Keratinocyte (primary cell): Measurements from ENCODE around the gene QRICH2. TPM values are rescaled to one million over a fixed set of nuclear protein-coding genes. Genes with fewer than 3 reads are reported as not detected.

Experiments used
- DNase-seq: peaks from one replicate; pipeline ENCODE4 v3.0.0-alpha.2; 2011; ENCODE audit warnings: low read depth, missing footprints, low spot score
- FAIRE-seq: peaks from 2 replicates; lab custom pipeline; 2011; peaks lifted over from hg19 to GRCh38; lab: Jason Lieb, UNC
- H2AFZ ChIP-seq: 2 replicates; pipeline ENCODE4 v1.6.0; 2012; ENCODE audit warnings: low read length, control low read depth, inconsistent platforms; ENCODE audit not compliant: control insufficient read depth
- H3K27ac ChIP-seq: 2 replicates; pipeline ENCODE4 v1.5.1; 2011; ENCODE audit warnings: low read length; ENCODE audit not compliant: control insufficient read depth, insufficient read depth
- H3K27me3 ChIP-seq: 3 replicates; pipeline ENCODE4 v1.6.0; 2011; ENCODE audit warnings: low read length; ENCODE audit not compliant: control insufficient read depth, insufficient read depth; ENCODE audit errors: extremely low read depth
- H3K36me3 ChIP-seq, 2 experiments: 2 replicates in 1 of 2; 3 replicates in 1 of 2; pipeline ENCODE4 v1.5.1; 2011; ENCODE audit warnings: low read length in 2 of 2, mild to moderate bottlenecking in 1 of 2; ENCODE audit not compliant: control insufficient read depth in 2 of 2, insufficient read depth in 2 of 2; ENCODE audit errors: extremely low read depth in 1 of 2
- H3K4me1 ChIP-seq: 3 replicates; pipeline ENCODE4 v1.5.1; 2011; ENCODE audit warnings: low read length; ENCODE audit not compliant: control insufficient read depth, insufficient read depth; ENCODE audit errors: extremely low read depth
- H3K4me2 ChIP-seq: 3 replicates; pipeline ENCODE4 v1.6.0; 2011; ENCODE audit warnings: low read depth, low read length; ENCODE audit not compliant: control insufficient read depth, insufficient read depth; ENCODE audit errors: extremely low read depth
- H3K4me3 ChIP-seq, 3 experiments: fragments of 200-600 bp in 1 of 3; sonication (generic) in 1 of 3; 2 replicates in 2 of 3; 3 replicates in 1 of 3; pipeline ENCODE4 v1.5.1; 2011 to 2016; ENCODE audit warnings: low read length in 3 of 3, mild to moderate bottlenecking in 3 of 3, control low read depth in 2 of 3, inconsistent platforms in 1 of 3, low read depth in 1 of 3, mixed read lengths in 1 of 3, mixed run types in 1 of 3, moderate library complexity in 1 of 3; ENCODE audit not compliant: control insufficient read depth in 2 of 3, insufficient read depth in 2 of 3; ENCODE audit errors: extremely low read depth in 1 of 3
- H3K79me2 ChIP-seq: 2 replicates; pipeline ENCODE4 v1.6.0; 2012; ENCODE audit warnings: low read length; ENCODE audit not compliant: control insufficient read depth, insufficient read depth
- H3K9ac ChIP-seq: 3 replicates; pipeline ENCODE4 v1.6.0; 2011; ENCODE audit warnings: low read length; ENCODE audit not compliant: control insufficient read depth, insufficient read depth; ENCODE audit errors: extremely low read depth
- H3K9me1 ChIP-seq: 3 replicates; pipeline ENCODE4 v1.6.0; 2011; ENCODE audit warnings: low read length; ENCODE audit not compliant: control insufficient read depth, insufficient read depth; ENCODE audit errors: extremely low read depth
- H3K9me3 ChIP-seq: 2 replicates; pipeline ENCODE4 v1.5.1; 2012; ENCODE audit warnings: low read depth, low read length; ENCODE audit not compliant: control insufficient read depth
- H4K20me1 ChIP-seq: 3 replicates; pipeline ENCODE4 v1.6.0; 2011; ENCODE audit warnings: low read length; ENCODE audit not compliant: control insufficient read depth, insufficient read depth; ENCODE audit errors: extremely low read depth
- EZH2 ChIP-seq: IDR thresholded peaks from one replicate; pipeline ENCODE4 v1.6.1; 2012; ENCODE audit warnings: inconsistent platforms, mild to moderate bottlenecking, low read length, moderate library complexity
- dilution Hi-C: fragments of 300-500 bp; cut with MboI; formaldehyde crosslinking; loops from one replicate; pipeline ENCODE4 v1.7.0; 2020; ENCODE audit warnings: low sequenced_read_pairs; ENCODE audit not compliant: extremely low pct_ligation_motif_present
- polyA plus RNA-seq, 5 experiments: library from polyadenylated mRNA; depleted of rRNA in 3 of 5; stranded (reverse) in 3 of 5; stranded (forward) in 1 of 5; unstranded in 1 of 5; fragments of >200 nt; gene quantifications; 1 replicate in 1 of 5; 2 replicates in 3 of 5; 3 replicates in 1 of 5; pipeline versions ENCODE4 v1.2.1 to v1.2.3, GENCODE V29; 2011 to 2012; ENCODE audit warnings: missing spikeins in 2 of 5, low read depth in 1 of 5, low replicate concordance in 1 of 5
- TF ChIP-seq, protein P1 (sequence below), 3 experiments: IDR thresholded peaks in 1 of 3; conservative IDR thresholded peaks in 1 of 3; optimal IDR thresholded peaks in 1 of 3; 2 replicates in 2 of 3; 3 replicates in 1 of 3; pipeline versions ENCODE3 to v1.5.1; 2011; ENCODE audit warnings: low read length in 3 of 3, mild to moderate bottlenecking in 3 of 3, moderate library complexity in 2 of 3, control low read depth in 1 of 3, inconsistent platforms in 1 of 3; ENCODE audit not compliant: insufficient read depth in 2 of 3; ENCODE audit errors: extremely low read depth in 1 of 3

QRICH2 gene
- polyA plus RNA-seq, 1 donor (not counting 4 experiments of a cell fraction or from before 2014, with no cell fraction given), result 1.6 TPM

GRCh38 chr17:76273445-76274111 lies 34.5 kb downstream of the QRICH2 start:
- Histone ChIP-seq H3K79me2 (peaks cover 8% of the 10 kb centered on the region), H2AFZ (no peak overlapping the region), H3K4me3 (no peak overlapping the region), H3K9me3 (no peaks in the 10 kb centered on the region), H3K4me1 (peaks cover 16% of the 10 kb centered on the region), H4K20me1 (no peaks in the 10 kb centered on the region), H3K9ac (no peak overlapping the region), H3K9me1 (no peaks in the 10 kb centered on the region), H3K27me3 (no peaks in the 10 kb centered on the region), H3K36me3 (peaks cover 6 to 12% of the 10 kb centered on the region in 2 experiments), H3K4me2 (no peak overlapping the region), H3K27ac (no peak overlapping the region)
- no peak for FAIRE-seq
- DNase-seq, result no peak
- TF ChIP-seq EZH2, result no peak
- TF ChIP-seq, protein P1, sequence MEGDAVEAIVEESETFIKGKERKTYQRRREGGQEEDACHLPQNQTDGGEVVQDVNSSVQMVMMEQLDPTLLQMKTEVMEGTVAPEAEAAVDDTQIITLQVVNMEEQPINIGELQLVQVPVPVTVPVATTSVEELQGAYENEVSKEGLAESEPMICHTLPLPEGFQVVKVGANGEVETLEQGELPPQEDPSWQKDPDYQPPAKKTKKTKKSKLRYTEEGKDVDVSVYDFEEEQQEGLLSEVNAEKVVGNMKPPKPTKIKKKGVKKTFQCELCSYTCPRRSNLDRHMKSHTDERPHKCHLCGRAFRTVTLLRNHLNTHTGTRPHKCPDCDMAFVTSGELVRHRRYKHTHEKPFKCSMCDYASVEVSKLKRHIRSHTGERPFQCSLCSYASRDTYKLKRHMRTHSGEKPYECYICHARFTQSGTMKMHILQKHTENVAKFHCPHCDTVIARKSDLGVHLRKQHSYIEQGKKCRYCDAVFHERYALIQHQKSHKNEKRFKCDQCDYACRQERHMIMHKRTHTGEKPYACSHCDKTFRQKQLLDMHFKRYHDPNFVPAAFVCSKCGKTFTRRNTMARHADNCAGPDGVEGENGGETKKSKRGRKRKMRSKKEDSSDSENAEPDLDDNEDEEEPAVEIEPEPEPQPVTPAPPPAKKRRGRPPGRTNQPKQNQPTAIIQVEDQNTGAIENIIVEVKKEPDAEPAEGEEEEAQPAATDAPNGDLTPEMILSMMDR (optimal IDR thresholded peaks at IDR 0.05 in 1 of 3, IDR thresholded peaks at IDR 0.05 in 1 of 3, conservative IDR thresholded peaks at IDR 0.05 in 1 of 3; ENCODE audit: extremely low read depth in 1 of 3, insufficient read depth in 2 of 3, low read length in 3 of 3), result no peak
- dilution Hi-C loops, result no loop called here

GRCh38 chr17:76272541-76273444 lies 35.3 kb downstream of the QRICH2 start:
- Histone ChIP-seq H3K36me3 (peaks cover 6 to 12% of the 10 kb centered on the region in 2 experiments), H3K4me1 (peaks cover 22% of the 10 kb centered on the region), H3K9me1 (no peaks in the 10 kb centered on the region), H3K9ac (no peak overlapping the region), H4K20me1 (no peaks in the 10 kb centered on the region), H3K79me2 (peaks cover 8% of the 10 kb centered on the region), H3K9me3 (no peaks in the 10 kb centered on the region), H3K4me3 (no peak overlapping the region), H3K27ac (no peak overlapping the region), H3K4me2 (no peak overlapping the region), H3K27me3 (no peaks in the 10 kb centered on the region), H2AFZ (no peak overlapping the region)
- FAIRE-seq (no peak), DNase-seq (no peak)
- TF ChIP-seq EZH2, result no peak
- TF ChIP-seq, protein P1 (optimal IDR thresholded peaks at IDR 0.05 in 1 of 3, IDR thresholded peaks at IDR 0.05 in 1 of 3, conservative IDR thresholded peaks at IDR 0.05 in 1 of 3; ENCODE audit: extremely low read depth in 1 of 3, insufficient read depth in 2 of 3, low read length in 3 of 3), result no peak
- dilution Hi-C loops, result no loop called here
